GM12878 (cell line): ENCODE data around the gene UBE2I. TPM values are rescaled to one million over a fixed set of nuclear protein-coding genes. Genes with fewer than 3 reads are reported as not detected.

Experiments used
- ATF2 ChIP-seq: IDR thresholded peaks from 2 replicates; pipeline ENCODE4 v1.6.1; 2012; ENCODE audit warnings: low read length, inconsistent platforms
- BMI1 ChIP-seq: fragments of 450-650 bp; IDR thresholded peaks from 2 replicates; pipeline ENCODE4 v1.6.1; 2016; ENCODE audit warnings: mild to moderate bottlenecking, moderate library complexity, borderline replicate concordance
- NR2C2 ChIP-seq: IDR thresholded peaks from 2 replicates; pipeline ENCODE4 v1.6.1; 2011; ENCODE audit warnings: borderline replicate concordance, low read depth; ENCODE audit not compliant: control insufficient read depth, insufficient read length
- SMAD5 ChIP-seq: IDR thresholded peaks from 2 replicates; pipeline ENCODE4 v1.6.1; 2016; ENCODE audit warnings: antibody characterized with exemption, low read depth
- SPI1 ChIP-seq: IDR thresholded peaks from 2 replicates; pipeline ENCODE4 v1.6.1; 2011; ENCODE audit warnings: low read depth, mild to moderate bottlenecking, low read length, moderate library complexity, borderline replicate concordance; ENCODE audit not compliant: insufficient read depth
- SREBF2 ChIP-seq: IDR thresholded peaks from 2 replicates; pipeline ENCODE4 v1.6.1; 2012; ENCODE audit warnings: mild to moderate bottlenecking, low read length
- WRNIP1 ChIP-seq: IDR thresholded peaks from 2 replicates; pipeline ENCODE4 v1.6.1; 2011; ENCODE audit warnings: low read depth, low read length, improper control_type of control experiment, borderline replicate concordance
- polyA plus RNA-seq, 11 experiments: library from polyadenylated mRNA; depleted of rRNA in 4 of 11; unstranded in 6 of 11; stranded (reverse) in 5 of 11; fragments of >200 nt; fragmentation: Nextera tagmentation in 4 of 11; fragmentation: Illumina TruSeq in 1 of 11; extraction: Ambion mirVana in 4 of 11; extraction: Trizol in 1 of 11; gene quantifications; 1 replicate in 1 of 11; 2 replicates in 10 of 11; pipeline versions ENCODE4 v1.2.1 to v1.2.3, GENCODE V29; 2011 to 2016; ENCODE audit warnings: inconsistent platforms in 2 of 11, missing spikeins in 2 of 11, low read depth in 1 of 11
- total RNA-seq, 4 experiments: library from RNA; depleted of rRNA in 3 of 4; stranded (reverse); fragments of >200 nt in 3 of 4; fragmentation: Illumina TruSeq in 1 of 4; extraction: Trizol in 1 of 4; gene quantifications; 2 replicates each; pipeline versions ENCODE4 v1.2.1 to v1.2.3, GENCODE V29; 2013 to 2021
- TF ChIP-seq, protein P1 (sequence below): fragments of 450-650 bp; IDR thresholded peaks from 2 replicates; pipeline ENCODE4 v1.6.1; 2017; ENCODE audit warnings: borderline replicate concordance
- TF ChIP-seq, protein P2 (sequence below): IDR thresholded peaks from 2 replicates; pipeline ENCODE4 v1.6.1; 2011; ENCODE audit warnings: borderline replicate concordance, low read depth, mild to moderate bottlenecking, moderate library complexity, mixed read lengths, low read length; ENCODE audit not compliant: insufficient read depth; ENCODE audit errors: extremely low read length

UBE2I gene
- total and polyA plus RNA-seq, 10 of the 15 experiments (the other 5 are each of a cell fraction or from before 2014, with no cell fraction given), result 47.5 to 243 (median 194) TPM

- no peak for TF ChIP-seq WRNIP1
- TF ChIP-seq SPI1, result no peak
- no peak for TF ChIP-seq BMI1
- TF ChIP-seq NR2C2, result no peak
- TF ChIP-seq SREBF2, result no peak
- no peak for TF ChIP-seq ATF2
- TF ChIP-seq, protein P1, sequence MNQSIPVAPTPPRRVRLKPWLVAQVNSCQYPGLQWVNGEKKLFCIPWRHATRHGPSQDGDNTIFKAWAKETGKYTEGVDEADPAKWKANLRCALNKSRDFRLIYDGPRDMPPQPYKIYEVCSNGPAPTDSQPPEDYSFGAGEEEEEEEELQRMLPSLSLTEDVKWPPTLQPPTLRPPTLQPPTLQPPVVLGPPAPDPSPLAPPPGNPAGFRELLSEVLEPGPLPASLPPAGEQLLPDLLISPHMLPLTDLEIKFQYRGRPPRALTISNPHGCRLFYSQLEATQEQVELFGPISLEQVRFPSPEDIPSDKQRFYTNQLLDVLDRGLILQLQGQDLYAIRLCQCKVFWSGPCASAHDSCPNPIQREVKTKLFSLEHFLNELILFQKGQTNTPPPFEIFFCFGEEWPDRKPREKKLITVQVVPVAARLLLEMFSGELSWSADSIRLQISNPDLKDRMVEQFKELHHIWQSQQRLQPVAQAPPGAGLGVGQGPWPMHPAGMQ, result no peak
- no peak for TF ChIP-seq SMAD5
- TF ChIP-seq, protein P2, sequence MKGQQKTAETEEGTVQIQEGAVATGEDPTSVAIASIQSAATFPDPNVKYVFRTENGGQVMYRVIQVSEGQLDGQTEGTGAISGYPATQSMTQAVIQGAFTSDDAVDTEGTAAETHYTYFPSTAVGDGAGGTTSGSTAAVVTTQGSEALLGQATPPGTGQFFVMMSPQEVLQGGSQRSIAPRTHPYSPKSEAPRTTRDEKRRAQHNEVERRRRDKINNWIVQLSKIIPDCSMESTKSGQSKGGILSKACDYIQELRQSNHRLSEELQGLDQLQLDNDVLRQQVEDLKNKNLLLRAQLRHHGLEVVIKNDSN, result no peak
Observed at GRCh38 chr16:1334739-1335138, 25.3 kb downstream of the UBE2I start (continued).
